Activated naive CD8-positive, alpha-beta T cell treated with anti-CD3 and anti-CD28 coated beads for 36 hours (primary cell): Measurements from ENCODE around the gene OVAAL. TPM values are rescaled to one million over a fixed set of nuclear protein-coding genes. Genes with fewer than 3 reads are reported as not detected.

Experiments
- DNase-seq: peaks from one replicate; pipeline ENCODE4 v3.0.0; 2021
- H3K27ac Mint-ChIP-seq: one replicate; pipeline ENCODE4 v1.8.0; 2022; ENCODE audit warnings: mild to moderate bottlenecking, moderate library complexity, mixed read lengths
- H3K27me3 Mint-ChIP-seq: one replicate; pipeline ENCODE4 v1.8.0; 2022; ENCODE audit warnings: mild to moderate bottlenecking, mixed read lengths
- H3K36me3 Mint-ChIP-seq: one replicate; pipeline ENCODE4 v1.8.0; 2021; ENCODE audit warnings: mild to moderate bottlenecking, mixed read lengths
- H3K4me1 Mint-ChIP-seq: one replicate; pipeline ENCODE4 v1.8.0; 2021; ENCODE audit warnings: mixed read lengths
- H3K4me3 Mint-ChIP-seq: one replicate; pipeline ENCODE4 v1.8.0; 2022; ENCODE audit warnings: mild to moderate bottlenecking, moderate library complexity, mixed read lengths
- H3K9me3 Mint-ChIP-seq: one replicate; pipeline ENCODE4 v1.8.0; 2022; ENCODE audit warnings: mixed read lengths
- total RNA-seq, 2 experiments: library from RNA; stranded (reverse); gene quantifications; one replicate each; pipeline ENCODE4 v1.2.3, GENCODE V29; 2021

Gene OVAAL
- total RNA-seq, 2 experiments from 2014 or later, result not detected

DNA sequence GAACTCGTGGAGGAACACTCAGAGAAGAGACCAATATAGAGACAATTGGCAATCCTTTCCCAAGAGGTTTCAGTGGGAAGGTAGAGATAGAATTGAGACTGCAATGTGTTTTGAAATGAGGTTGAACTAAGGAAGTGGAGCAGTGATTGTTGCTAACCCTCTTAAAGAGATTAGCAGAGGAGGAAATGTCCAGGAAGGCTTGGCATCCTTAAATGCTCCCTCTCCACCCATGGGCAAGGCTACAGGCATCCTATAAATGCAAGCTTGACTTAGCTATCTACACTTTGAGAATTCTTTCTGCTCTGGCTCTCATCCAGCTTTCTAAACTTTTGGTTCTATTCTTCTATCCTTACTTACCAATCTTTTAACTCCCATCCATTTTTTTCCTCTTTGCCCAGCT, 42.7 kb downstream of the OVAAL start:
- Mint-ChIP-seq H3K27me3 (peaks cover 3% of the 10 kb centered on the region), H3K4me1 (no peaks in the 10 kb centered on the region), H3K27ac (no peak overlapping the region), H3K9me3 (no peaks in the 10 kb centered on the region), H3K36me3 (no peaks in the 10 kb centered on the region), H3K4me3 (no peak overlapping the region)
- no peak for DNase-seq

- no peaks in the 10 kb centered on the region for H3K27me3 Mint-ChIP-seq
Observed at GRCh38 chr1:180603223-180603849, 44.6 kb downstream of the OVAAL start.

GRCh38 chr1:180603850-180604226, 45.1 kb downstream of the OVAAL start:
- Mint-ChIP-seq H3K27me3 (no peaks in the 10 kb centered on the region), H3K27ac (no peak overlapping the region), H3K36me3 (no peaks in the 10 kb centered on the region), H3K4me3 (no peak overlapping the region), H3K9me3 (no peaks in the 10 kb centered on the region), H3K4me1 (no peaks in the 10 kb centered on the region)
- DNase-seq, result no peak

More at GRCh38 chr1:180603223-180603849, 44.6 kb downstream of the OVAAL start:
- no peak for DNase-seq
- Mint-ChIP-seq H3K4me3 (no peak overlapping the region), H3K36me3 (no peaks in the 10 kb centered on the region), H3K4me1 (no peaks in the 10 kb centered on the region), H3K9me3 (no peaks in the 10 kb centered on the region), H3K27ac (no peak overlapping the region)

DNA sequence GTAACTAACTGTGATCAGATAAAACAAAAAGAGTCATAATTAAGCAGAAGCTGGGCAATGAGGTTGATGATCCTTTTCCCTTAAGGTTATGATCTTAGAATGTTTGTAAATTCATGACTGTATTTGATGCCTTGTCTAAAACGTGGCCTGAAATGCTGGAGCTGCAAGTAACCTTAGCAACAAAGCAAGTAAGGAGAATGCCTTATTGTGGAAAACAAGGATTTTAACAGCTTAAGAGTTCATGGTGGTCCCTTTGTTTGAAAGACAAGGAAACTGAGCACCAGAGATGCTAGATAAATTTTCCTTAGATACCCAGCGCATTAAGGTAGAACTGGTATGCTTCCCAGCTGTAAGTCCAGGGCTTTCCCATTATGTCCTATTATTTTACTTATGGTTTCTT, 47.4 kb downstream of the OVAAL start:
- no peak for DNase-seq
- no peak overlapping the region for H3K27ac Mint-ChIP-seq
- H3K27me3 Mint-ChIP-seq, result no peaks in the 10 kb centered on the region
- H3K4me3 Mint-ChIP-seq, result no peak overlapping the region
- H3K9me3 Mint-ChIP-seq, result no peaks in the 10 kb centered on the region
- no peaks in the 10 kb centered on the region for H3K36me3 Mint-ChIP-seq
- peaks cover 4% of the 10 kb centered on the region for H3K4me1 Mint-ChIP-seq

DNA sequence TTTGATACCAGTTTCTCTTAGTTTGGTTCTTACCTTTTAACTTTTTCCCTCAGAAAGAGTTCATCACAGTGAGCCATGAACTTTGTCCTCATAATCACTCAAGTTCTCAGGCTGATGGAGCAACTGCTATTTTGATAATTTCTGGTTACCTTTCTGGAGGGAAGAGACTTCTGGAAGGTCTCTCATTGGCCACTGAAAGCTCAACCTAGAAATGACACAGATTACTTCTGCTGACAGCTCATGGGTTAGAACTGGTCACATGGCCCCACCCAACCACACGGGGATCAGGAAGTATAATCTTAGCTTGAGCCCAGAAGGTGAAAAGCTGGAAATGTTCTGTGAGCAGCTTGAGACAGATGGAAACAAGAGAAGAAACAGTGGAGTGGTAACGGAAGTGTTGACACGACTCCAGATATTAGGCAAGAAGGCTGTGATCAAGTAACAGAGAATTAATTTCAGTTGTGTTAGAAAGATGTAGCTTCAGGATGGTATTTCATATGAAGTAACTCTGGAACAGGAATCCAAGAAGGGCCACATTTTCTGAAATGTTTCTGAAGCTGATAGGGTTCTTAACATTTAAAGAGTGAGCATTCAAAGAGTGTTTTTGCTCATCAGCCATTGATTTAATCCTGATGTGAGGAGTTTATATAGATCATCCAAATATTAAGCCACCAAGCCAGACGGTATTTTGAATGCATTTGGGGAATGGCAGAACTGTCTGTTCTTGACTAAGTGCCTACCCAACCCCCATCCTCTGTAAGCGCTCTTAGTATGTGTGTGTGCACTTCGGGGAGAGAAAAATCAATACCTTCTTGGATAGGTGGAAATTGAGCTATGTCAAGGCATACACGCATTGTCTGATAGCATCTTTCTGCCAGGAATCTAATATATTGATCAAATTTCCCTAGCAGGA, 51.1 kb downstream of the OVAAL start:
- no peaks in the 10 kb centered on the region for H3K27me3 Mint-ChIP-seq
- H3K27ac Mint-ChIP-seq, result no peak overlapping the region
- peaks cover 8% of the 10 kb centered on the region for H3K4me1 Mint-ChIP-seq
- no peak for DNase-seq
- H3K36me3 Mint-ChIP-seq, result no peaks in the 10 kb centered on the region
- H3K9me3 Mint-ChIP-seq, result no peaks in the 10 kb centered on the region
- no peak overlapping the region for H3K4me3 Mint-ChIP-seq

DNA sequence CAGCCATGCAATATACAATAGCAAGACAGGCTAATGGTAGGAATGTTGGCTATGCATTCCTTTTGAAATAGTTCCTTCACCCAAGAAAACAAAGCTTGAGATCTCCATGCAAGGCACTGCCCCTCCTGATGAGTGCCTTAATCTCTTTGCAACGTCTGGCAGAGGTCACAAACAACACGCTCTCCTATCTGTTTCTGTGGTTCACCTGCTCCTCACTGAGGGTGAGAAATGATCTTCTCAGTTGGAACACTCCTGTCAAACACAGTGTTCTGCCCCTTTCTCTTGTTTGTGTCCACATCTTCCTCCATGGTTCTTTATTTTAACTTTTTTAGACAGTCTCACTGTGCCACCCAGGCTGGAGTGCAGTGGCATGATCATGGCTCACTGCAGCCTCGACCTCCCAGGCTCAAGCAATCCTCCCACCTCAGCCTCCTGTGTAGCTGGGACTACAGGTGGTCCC, 51.8 kb downstream of the OVAAL start:
- H3K4me3 Mint-ChIP-seq, result no peak overlapping the region
- no peak for DNase-seq
- H3K27me3 Mint-ChIP-seq, result no peaks in the 10 kb centered on the region
- H3K4me1 Mint-ChIP-seq, result peaks cover 8% of the 10 kb centered on the region
- H3K36me3 Mint-ChIP-seq, result no peaks in the 10 kb centered on the region
- no peaks in the 10 kb centered on the region for H3K9me3 Mint-ChIP-seq
- no peak overlapping the region for H3K27ac Mint-ChIP-seq

- no peak overlapping the region for H3K27ac Mint-ChIP-seq
- no peak for DNase-seq
- H3K27me3 Mint-ChIP-seq, result no peaks in the 10 kb centered on the region
- H3K36me3 Mint-ChIP-seq, result no peaks in the 10 kb centered on the region
- H3K4me1 Mint-ChIP-seq, result peaks cover 8% of the 10 kb centered on the region
- no peaks in the 10 kb centered on the region for H3K9me3 Mint-ChIP-seq
- H3K4me3 Mint-ChIP-seq, result no peak overlapping the region
Observed at GRCh38 chr1:180611016-180611930, 52.5 kb downstream of the OVAAL start.

DNA sequence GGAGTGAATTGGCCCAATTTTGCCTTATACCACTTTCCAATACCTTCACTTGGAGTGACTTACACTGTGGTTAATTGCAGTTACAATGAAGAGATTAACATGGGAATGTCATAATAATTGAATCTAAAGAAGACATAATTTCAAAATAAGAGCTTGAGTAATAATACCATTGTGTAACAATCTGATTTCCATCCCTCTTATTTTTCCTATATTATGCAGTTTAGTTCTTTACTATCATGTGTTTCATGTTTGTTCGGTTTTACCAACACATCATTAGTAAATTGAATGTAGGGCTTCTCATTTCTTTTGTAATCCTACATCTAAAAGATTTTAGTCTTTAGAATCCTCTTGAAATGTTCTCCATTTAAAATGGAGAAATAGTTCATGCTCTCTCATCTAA, 53.9 kb downstream of the OVAAL start:
- no peaks in the 10 kb centered on the region for H3K36me3 Mint-ChIP-seq
- H3K27ac Mint-ChIP-seq, result no peak overlapping the region
- peaks cover 8% of the 10 kb centered on the region for H3K4me1 Mint-ChIP-seq
- H3K4me3 Mint-ChIP-seq, result no peak overlapping the region
- H3K27me3 Mint-ChIP-seq, result no peaks in the 10 kb centered on the region
- H3K9me3 Mint-ChIP-seq, result no peaks in the 10 kb centered on the region
- no peak for DNase-seq

DNA sequence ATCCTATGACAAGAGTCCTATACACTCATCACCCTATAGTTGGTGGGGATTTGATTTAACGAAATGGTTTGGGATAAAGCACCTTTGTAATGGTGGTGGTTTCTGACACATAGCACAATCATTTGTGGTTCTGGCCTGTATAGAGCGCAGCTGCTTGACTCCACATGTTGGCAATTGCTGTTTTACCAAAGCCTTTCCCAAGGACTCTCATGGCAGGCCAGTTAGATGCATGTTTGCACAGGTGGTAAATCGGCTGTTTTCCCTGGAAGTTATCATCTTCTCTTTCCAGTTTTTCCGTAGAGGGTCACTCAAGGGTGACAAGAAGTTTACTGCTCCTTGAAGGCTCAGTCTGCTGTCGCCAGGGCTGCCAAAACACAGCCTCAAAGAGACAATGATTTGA, 56.0 kb downstream of the OVAAL start:
- H3K27ac Mint-ChIP-seq, result no peak overlapping the region
- no peaks in the 10 kb centered on the region for H3K9me3 Mint-ChIP-seq
- peaks cover 7% of the 10 kb centered on the region for H3K4me1 Mint-ChIP-seq
- H3K4me3 Mint-ChIP-seq, result no peak overlapping the region
- H3K36me3 Mint-ChIP-seq, result no peaks in the 10 kb centered on the region
- DNase-seq, result no peak
- no peaks in the 10 kb centered on the region for H3K27me3 Mint-ChIP-seq

DNA sequence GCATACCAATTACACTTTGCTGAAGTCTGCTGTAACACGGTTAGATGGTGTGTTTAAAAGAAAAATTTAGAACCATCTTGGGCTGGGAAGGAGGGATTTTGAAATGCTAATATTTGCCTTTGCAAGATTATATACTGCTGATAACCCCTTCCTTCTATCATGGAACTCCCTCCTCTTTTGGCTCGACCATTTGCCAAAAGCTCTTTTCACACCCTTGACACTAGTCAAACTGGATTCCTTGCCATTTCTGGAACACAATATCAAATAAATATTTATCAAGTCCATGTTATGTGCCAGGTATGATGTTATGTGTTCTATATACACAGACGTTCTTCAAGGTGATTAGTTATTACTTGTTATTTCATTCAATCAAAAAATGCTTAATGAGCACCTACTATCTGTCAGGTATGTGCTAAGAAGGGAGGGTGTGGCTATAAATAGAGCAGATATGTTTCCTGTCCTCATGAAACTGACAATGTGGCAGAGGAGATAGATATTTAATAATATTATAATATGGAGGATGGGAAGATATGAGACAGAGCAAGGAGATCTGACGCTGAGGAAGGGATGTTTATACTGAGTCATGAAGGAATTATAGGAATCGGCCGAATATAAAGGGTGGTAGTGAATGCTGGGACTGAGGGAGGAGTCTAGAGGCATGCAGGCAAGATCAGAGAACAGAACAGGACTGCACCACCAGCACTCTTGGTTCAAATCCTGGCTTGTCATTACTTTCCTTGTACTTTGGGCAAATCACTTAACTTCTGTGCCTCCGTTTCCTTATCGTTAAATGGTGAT, 56.9 kb downstream of the OVAAL start:
- no peak overlapping the region for H3K4me3 Mint-ChIP-seq
- DNase-seq, result no peak
- peaks cover 6% of the 10 kb centered on the region for H3K4me1 Mint-ChIP-seq
- H3K9me3 Mint-ChIP-seq, result no peaks in the 10 kb centered on the region
- H3K36me3 Mint-ChIP-seq, result no peaks in the 10 kb centered on the region
- no peak overlapping the region for H3K27ac Mint-ChIP-seq
- H3K27me3 Mint-ChIP-seq, result no peaks in the 10 kb centered on the region

Other genes starting within 250 kb of the OVAAL start
- 10 to 100 TPM; 45.7 to 49.0 TPM for gene ACBD6, start 56.4 kb upstream of the OVAAL start, total RNA-seq
- 10 to 100 TPM; 15.0 to 20.0 TPM for gene XPR1, start 73.1 kb downstream of the OVAAL start, total RNA-seq